NCI-H146 (cell line): ENCODE data around the gene EIF2AK3.
A peak's percentile ranks its signal among the peaks of the same experiment; 100 is the strongest.

Source experiments
- DNase-seq: peaks from one replicate; lab custom pipeline; 2025; lab: John Stamatoyannopoulos, UW

The EIF2AK3 gene

GRCh38 chr2:88540346-88540745 is 86.9 kb downstream of the EIF2AK3 start:
- DNase-seq, result no peak

- DNase-seq, result no peak
These were observed 88.8 kb downstream of the EIF2AK3 start for GRCh38 chr2:88538362-88538917.

GRCh38 chr2:88537640-88538039 is 89.6 kb downstream of the EIF2AK3 start:
- DNase-seq, result no peak

GRCh38 chr2:88530081-88530480 is 97.2 kb downstream of the EIF2AK3 start:
- no peak for DNase-seq

- DNase-seq, result no peak
These were observed 105.7 kb downstream of the EIF2AK3 start for GRCh38 chr2:88521445-88522073.

GRCh38 chr2:88517759-88518201 is 109.5 kb downstream of the EIF2AK3 start:
- DNase-seq, result peak; percentile 28
